ENCODE results near the gene TTLL11. TPM values are rescaled to one million over a fixed set of nuclear protein-coding genes. Genes with fewer than 3 reads are reported as not detected.

The TTLL11 gene
- total RNA-seq, 4 donors from 2014 or later = 3.0 to 9.9 (median 7.4) TPM

- no peak overlapping the region for H3K27ac ChIP-seq
- H3K4me1 ChIP-seq = peaks cover 0 to 6% (median 0%) of the 10 kb centered on the region in 4 donors
- TF ChIP-seq CTCF (IDR thresholded peaks at IDR 0.05) = no peak
- no peak for TF ChIP-seq POLR2A (IDR thresholded peaks at IDR 0.05)
- H3K27me3 ChIP-seq = no peaks in the 10 kb centered on the region
- H3K36me3 ChIP-seq = no peaks in the 10 kb centered on the region
- H3K4me3 ChIP-seq = no peak overlapping the region
- DNase-seq = no peak
- H3K9me3 ChIP-seq = no peaks in the 10 kb centered on the region
Observed at GRCh38 chr9:122100756-122101155, 7.6 kb upstream of the TTLL11 start.

GRCh38 chr9:122099271-122099869 lies 6.3 kb upstream of the TTLL11 start:
- Histone ChIP-seq H3K4me3 (peak overlapping the region in 1 of 4 donors; percentile 26), H3K27me3 (no peaks in the 10 kb centered on the region), H3K27ac (no peak overlapping the region), H3K4me1 (peaks cover 0 to 12% (median 0%) of the 10 kb centered on the region in 4 donors), H3K9me3 (no peaks in the 10 kb centered on the region), H3K36me3 (no peaks in the 10 kb centered on the region)
- peak; percentile 86 to 94 (median 87) for DNase-seq
- TF ChIP-seq CTCF (IDR thresholded peaks at IDR 0.05) = peak; percentile 77 to 86 (median 82)
- TF ChIP-seq POLR2A (IDR thresholded peaks at IDR 0.05) = no peak

- TF ChIP-seq CTCF (IDR thresholded peaks at IDR 0.05) (no peak), POLR2A (IDR thresholded peaks at IDR 0.05) (no peak)
- no peak overlapping the region for H3K27ac ChIP-seq
Observed at GRCh38 chr9:122097679-122098315, 4.7 kb upstream of the TTLL11 start.

GRCh38 chr9:122096620-122097415 lies 3.7 kb upstream of the TTLL11 start:
- H3K36me3 ChIP-seq = no peaks in the 10 kb centered on the region
- no peaks in the 10 kb centered on the region for H3K9me3 ChIP-seq
- peaks cover 0 to 21% (median 11%) of the 10 kb centered on the region in 4 donors for H3K4me1 ChIP-seq
- H3K27me3 ChIP-seq = no peaks in the 10 kb centered on the region
- no peak for DNase-seq
- H3K27ac ChIP-seq = no peak overlapping the region
- TF ChIP-seq POLR2A (IDR thresholded peaks at IDR 0.05) = no peak
- no peak for TF ChIP-seq CTCF (IDR thresholded peaks at IDR 0.05)
- no peak overlapping the region for H3K4me3 ChIP-seq

More at GRCh38 chr9:122097679-122098315, 4.7 kb upstream of the TTLL11 start:
- Histone ChIP-seq H3K9me3 (no peaks in the 10 kb centered on the region), H3K4me3 (no peak overlapping the region), H3K27me3 (no peaks in the 10 kb centered on the region), H3K4me1 (peaks cover 0 to 18% (median 4%) of the 10 kb centered on the region in 4 donors), H3K36me3 (no peaks in the 10 kb centered on the region)
- DNase-seq = no peak

- no peak overlapping the region for H3K27ac ChIP-seq
- no peak overlapping the region for H3K4me3 ChIP-seq
- peak in 2 of 3 donors; percentile 64 to 83 for DNase-seq
- H3K36me3 ChIP-seq = no peaks in the 10 kb centered on the region
- peaks cover 0 to 38% (median 14%) of the 10 kb centered on the region in 4 donors for H3K4me1 ChIP-seq
- TF ChIP-seq CTCF (IDR thresholded peaks at IDR 0.05) (peak in 5 of 6 experiments; percentile 38 to 66 (median 55)), POLR2A (IDR thresholded peaks at IDR 0.05) (no peak)
- H3K9me3 ChIP-seq = no peaks in the 10 kb centered on the region
- no peaks in the 10 kb centered on the region for H3K27me3 ChIP-seq
Observed at GRCh38 chr9:122095010-122095767, 2.1 kb upstream of the TTLL11 start.

Measured in Peyer's patch (tissue), 4 donors.